ENCODE results near the gene TASL. TPM values are rescaled to one million over a fixed set of nuclear protein-coding genes. Genes with fewer than 3 reads are reported as not detected.

Gene TASL
- total RNA-seq, 1 donor from 2014 or later = not detected

GRCh38 chrX:30620125-30620524, 42.6 kb upstream of the TASL start:
- H3K27me3 Mint-ChIP-seq (ENCODE audit: unreplicated experiment) = no peaks in the 10 kb centered on the region

GRCh38 chrX:30618160-30618765, 40.7 kb upstream of the TASL start:
- Mint-ChIP-seq H3K27me3 (ENCODE audit: unreplicated experiment) (no peaks in the 10 kb centered on the region), H3K36me3 (ENCODE audit: unreplicated experiment) (no peaks in the 10 kb centered on the region), H3K9me3 (ENCODE audit: unreplicated experiment) (peaks cover 1% of the 10 kb centered on the region), H3K4me1 (ENCODE audit: low read depth, unreplicated experiment) (no peaks in the 10 kb centered on the region), H3K27ac (ENCODE audit: unreplicated experiment) (no peak overlapping the region), H3K4me3 (ENCODE audit: unreplicated experiment) (no peak overlapping the region)
- no peak for TF ChIP-seq CTCF (IDR thresholded peaks at IDR 0.05; ENCODE audit: partially characterized antibody, unreplicated experiment)
- DNase-seq = no peak

More at GRCh38 chrX:30620125-30620524, 42.6 kb upstream of the TASL start:
- H3K9me3 Mint-ChIP-seq (ENCODE audit: unreplicated experiment) = peaks cover 1% of the 10 kb centered on the region
- no peaks in the 10 kb centered on the region for H3K36me3 Mint-ChIP-seq (ENCODE audit: unreplicated experiment)
- DNase-seq = no peak
- no peak overlapping the region for H3K27ac Mint-ChIP-seq (ENCODE audit: unreplicated experiment)
- no peak for TF ChIP-seq CTCF (IDR thresholded peaks at IDR 0.05; ENCODE audit: partially characterized antibody, unreplicated experiment)
- no peak overlapping the region for H3K4me3 Mint-ChIP-seq (ENCODE audit: unreplicated experiment)
- no peaks in the 10 kb centered on the region for H3K4me1 Mint-ChIP-seq (ENCODE audit: low read depth, unreplicated experiment)

GRCh38 chrX:30615229-30615628, 37.7 kb upstream of the TASL start:
- no peaks in the 10 kb centered on the region for H3K4me1 Mint-ChIP-seq (ENCODE audit: low read depth, unreplicated experiment)
- DNase-seq = no peak
- H3K36me3 Mint-ChIP-seq (ENCODE audit: unreplicated experiment) = no peaks in the 10 kb centered on the region
- no peak for TF ChIP-seq CTCF (IDR thresholded peaks at IDR 0.05; ENCODE audit: partially characterized antibody, unreplicated experiment)
- H3K9me3 Mint-ChIP-seq (ENCODE audit: unreplicated experiment) = no peaks in the 10 kb centered on the region
- H3K27me3 Mint-ChIP-seq (ENCODE audit: unreplicated experiment) = no peaks in the 10 kb centered on the region
- H3K4me3 Mint-ChIP-seq (ENCODE audit: unreplicated experiment) = no peak overlapping the region
- no peak overlapping the region for H3K27ac Mint-ChIP-seq (ENCODE audit: unreplicated experiment)

- TF ChIP-seq CTCF (IDR thresholded peaks at IDR 0.05; ENCODE audit: partially characterized antibody, unreplicated experiment) = no peak
Measured at GRCh38 chrX:30613721-30614120, 36.2 kb upstream of the TASL start.

GRCh38 chrX:30612250-30612655, 34.7 kb upstream of the TASL start:
- DNase-seq = no peak
- H3K4me1 Mint-ChIP-seq (ENCODE audit: low read depth, unreplicated experiment) = no peaks in the 10 kb centered on the region
- no peaks in the 10 kb centered on the region for H3K27me3 Mint-ChIP-seq (ENCODE audit: unreplicated experiment)
- no peaks in the 10 kb centered on the region for H3K9me3 Mint-ChIP-seq (ENCODE audit: unreplicated experiment)
- H3K27ac Mint-ChIP-seq (ENCODE audit: unreplicated experiment) = no peak overlapping the region
- no peak for TF ChIP-seq CTCF (IDR thresholded peaks at IDR 0.05; ENCODE audit: partially characterized antibody, unreplicated experiment)
- no peaks in the 10 kb centered on the region for H3K36me3 Mint-ChIP-seq (ENCODE audit: unreplicated experiment)
- H3K4me3 Mint-ChIP-seq (ENCODE audit: unreplicated experiment) = no peak overlapping the region

More at GRCh38 chrX:30613721-30614120, 36.2 kb upstream of the TASL start:
- no peaks in the 10 kb centered on the region for H3K9me3 Mint-ChIP-seq (ENCODE audit: unreplicated experiment)
- no peaks in the 10 kb centered on the region for H3K36me3 Mint-ChIP-seq (ENCODE audit: unreplicated experiment)
- no peak overlapping the region for H3K27ac Mint-ChIP-seq (ENCODE audit: unreplicated experiment)
- no peak overlapping the region for H3K4me3 Mint-ChIP-seq (ENCODE audit: unreplicated experiment)
- no peaks in the 10 kb centered on the region for H3K27me3 Mint-ChIP-seq (ENCODE audit: unreplicated experiment)
- DNase-seq = no peak
- H3K4me1 Mint-ChIP-seq (ENCODE audit: low read depth, unreplicated experiment) = no peaks in the 10 kb centered on the region

All from glutamatergic neuron (in vitro differentiated cells).